Raji (cell line): ENCODE data around the gene MTR.

ENCODE experiments used
- POLR2A ChIP-seq: IDR thresholded peaks from 2 replicates; pipeline ENCODE4 v1.6.1; 2011; ENCODE audit warnings: low read depth, low read length, control low read depth; ENCODE audit not compliant: insufficient read depth

MTR gene

DNA sequence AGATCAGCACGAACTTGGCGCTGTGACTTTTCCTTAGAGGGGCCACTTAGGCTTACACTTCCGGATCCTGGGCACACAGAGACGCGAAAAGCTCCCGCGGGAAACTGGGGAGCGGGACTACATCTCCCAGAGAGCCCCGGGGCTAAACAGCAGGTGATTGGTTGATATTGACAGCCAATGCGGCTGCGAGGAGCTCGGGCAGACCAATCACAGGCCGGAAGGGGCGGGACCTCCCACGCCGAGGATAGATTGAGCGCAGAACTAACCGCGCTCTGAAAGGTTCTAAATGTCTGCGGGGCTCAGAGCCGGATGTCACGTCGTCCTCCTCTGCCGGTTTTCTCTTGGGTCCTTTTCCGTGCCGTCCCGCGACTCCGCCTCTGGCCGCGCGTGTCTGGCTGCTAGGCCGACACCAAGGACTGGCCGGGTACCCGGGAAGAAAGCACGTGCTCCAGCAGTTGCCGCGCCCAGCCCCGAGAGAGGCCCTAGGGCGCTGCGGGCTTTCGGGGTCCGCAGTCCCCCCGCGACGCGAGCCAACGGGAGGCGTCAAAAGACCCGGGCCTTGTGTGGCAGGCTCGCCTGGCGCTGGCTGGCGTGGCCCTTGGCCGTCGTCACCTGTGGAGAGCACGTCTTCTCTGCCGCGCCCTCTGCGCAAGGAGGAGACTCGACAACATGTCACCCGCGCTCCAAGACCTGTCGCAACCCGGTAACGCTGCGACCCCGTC is at the start of gene MTR:
Gene MTR, plus strand, starts transcription at position 258 of the 722 bp plus-strand sequence. Its CDS starts 412 bp downstream, at position 670.
- TF ChIP-seq POLR2A, result peak; percentile 95

DNA sequence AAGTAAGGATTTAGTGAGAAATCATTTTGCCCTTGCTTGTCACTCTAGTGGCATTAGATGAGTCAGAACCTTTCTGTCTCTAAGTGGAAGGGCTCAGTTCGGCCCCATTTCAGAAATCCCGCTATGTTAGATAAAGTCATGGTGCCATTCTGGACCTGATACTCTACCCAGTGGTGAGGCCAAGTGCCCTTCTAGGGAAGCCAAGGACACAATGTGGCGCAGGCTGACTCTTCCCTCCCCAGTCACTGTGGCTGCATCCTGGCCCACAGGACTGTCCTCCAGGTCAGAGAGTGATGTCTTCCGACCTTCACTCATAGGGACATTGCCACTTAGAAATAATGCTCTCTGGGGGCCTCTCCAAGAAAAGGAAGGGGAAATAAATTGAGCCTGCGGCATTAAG is 48.3 kb upstream of the MTR start:
- TF ChIP-seq POLR2A, result no peak

DNA sequence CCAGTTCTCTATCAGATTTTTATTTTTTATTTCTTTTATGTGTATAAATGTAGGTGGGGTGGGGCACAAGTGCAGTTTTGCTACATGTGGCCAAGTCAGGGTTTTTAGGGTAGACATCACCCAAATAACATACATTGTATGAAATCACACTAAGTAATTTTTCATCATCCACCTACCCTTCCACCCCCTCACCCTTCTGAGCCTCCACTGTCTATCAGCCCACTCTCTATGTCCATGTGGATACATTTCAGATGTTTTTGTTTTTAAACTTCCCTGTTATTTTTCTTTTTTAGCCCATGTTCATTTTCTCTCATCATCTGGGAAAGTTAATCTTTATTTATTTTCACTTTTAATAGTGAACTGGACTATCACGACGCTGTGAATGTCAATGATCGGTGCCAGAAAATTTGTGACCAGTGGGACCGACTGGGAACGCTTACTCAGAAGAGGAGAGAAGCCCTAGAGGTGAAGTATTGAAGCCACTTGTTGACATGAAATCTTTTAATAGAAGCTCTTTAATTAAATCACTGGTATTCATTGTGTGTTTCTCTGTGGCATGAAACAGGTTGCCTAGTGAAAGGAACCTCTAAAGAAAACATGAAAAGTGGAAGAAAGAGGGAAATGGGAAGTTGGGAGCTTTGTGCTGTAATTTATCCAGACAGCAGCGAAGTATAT is 47.6 kb upstream of the MTR start:
- no peak for TF ChIP-seq POLR2A

DNA sequence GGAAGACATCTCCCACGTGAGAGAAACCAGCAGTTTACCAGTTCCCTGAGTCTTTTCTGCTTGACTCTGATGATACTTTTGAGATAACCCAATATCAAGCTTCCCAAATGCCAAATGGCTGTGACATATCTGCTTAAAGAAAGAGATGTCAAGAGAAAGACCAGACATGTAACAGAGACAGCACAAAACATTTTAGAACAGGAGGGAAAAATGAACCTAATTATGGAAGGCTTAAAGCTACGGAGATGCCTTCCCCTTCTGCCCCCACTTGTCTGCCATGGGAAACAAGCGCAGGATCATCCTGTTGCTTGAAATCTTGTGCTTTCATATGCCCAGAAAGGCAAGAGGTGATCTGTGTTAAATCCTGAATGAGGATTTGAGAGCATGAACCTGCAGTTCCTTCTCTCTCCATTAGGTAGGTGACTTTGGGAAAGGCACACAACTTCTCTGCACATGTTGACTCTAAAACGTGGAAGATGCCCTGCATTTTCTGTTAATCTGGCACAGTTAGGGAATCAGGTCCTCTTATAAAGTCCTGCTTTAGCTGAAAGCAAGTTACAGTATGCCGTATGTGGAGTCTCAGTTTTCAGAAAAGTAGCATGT is 46.7 kb upstream of the MTR start:
- no peak for TF ChIP-seq POLR2A

DNA sequence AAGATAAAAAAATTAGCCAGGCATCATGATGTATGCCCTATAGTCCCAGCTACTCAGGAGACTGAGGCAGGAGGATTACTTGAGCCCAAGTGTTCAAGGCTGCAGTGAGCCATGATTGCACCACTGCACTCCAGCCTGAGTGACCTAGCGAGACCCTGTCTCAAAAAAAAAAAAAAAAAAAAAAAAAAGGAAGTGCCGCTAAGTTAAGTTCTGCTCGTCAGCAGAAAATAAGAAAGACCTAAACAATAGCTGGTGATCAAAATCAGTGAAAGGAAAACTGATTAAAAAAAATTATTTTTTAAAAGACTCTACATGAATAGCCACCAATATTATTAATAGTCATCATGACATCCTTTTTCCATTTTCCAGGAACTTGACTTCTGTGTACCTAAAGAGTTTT is 44.2 kb upstream of the MTR start:
- TF ChIP-seq POLR2A, result no peak

DNA sequence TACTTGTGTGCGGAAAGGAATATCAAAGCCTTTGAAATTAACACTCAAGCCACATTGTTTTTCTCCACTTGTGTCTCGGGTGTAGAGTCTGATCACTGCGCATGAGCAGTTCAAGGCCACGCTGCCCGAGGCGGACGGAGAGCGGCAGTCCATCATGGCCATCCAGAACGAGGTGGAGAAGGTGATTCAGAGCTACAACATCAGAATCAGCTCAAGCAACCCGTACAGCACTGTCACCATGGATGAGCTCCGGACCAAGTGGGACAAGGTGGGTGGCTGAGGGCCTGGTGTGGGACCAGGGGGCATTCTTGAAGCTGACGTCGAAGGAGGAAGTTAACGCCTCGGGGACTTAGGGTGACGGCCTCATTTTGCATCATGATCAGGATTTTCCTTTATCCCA is 43.7 kb upstream of the MTR start:
- TF ChIP-seq POLR2A, result no peak

DNA sequence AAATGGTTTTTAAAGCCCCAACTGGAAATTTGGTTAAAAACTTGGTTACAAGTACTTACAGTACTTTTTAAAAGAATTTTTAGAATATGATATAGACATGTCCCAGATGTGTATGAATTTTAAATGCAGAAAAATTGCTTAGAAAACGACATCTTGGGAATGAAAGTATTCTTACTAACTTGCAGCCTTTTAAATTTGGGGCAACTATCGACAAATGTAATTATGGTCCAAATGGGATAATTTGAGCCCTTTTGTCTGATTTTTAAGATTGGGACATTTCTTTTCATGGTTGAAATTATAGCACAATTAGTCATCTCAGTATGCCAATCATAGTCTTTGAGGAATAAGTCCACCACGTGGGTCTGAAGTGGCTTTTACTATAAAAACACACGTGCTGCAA is 43.2 kb upstream of the MTR start:
- no peak for TF ChIP-seq POLR2A

DNA sequence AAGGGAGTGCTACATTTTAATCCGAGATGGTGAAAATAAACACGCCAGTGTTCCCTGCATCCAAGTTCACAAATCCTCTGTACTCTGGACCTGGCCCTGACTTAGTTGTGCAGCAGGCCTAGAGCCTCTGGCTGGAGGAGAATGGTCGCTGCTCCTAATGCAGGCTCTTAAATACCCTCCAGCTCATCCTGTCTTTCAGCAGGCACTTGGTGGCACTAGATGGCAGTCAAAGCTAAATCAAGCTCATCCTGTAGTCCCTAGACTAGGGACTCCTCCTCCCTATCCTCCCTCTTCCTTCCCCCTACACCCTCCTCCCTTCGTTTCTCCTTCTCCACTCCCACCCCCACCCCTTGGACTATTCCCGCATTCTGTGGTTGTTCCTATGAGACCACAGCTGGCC is 41.6 kb upstream of the MTR start:
- TF ChIP-seq POLR2A, result no peak

DNA sequence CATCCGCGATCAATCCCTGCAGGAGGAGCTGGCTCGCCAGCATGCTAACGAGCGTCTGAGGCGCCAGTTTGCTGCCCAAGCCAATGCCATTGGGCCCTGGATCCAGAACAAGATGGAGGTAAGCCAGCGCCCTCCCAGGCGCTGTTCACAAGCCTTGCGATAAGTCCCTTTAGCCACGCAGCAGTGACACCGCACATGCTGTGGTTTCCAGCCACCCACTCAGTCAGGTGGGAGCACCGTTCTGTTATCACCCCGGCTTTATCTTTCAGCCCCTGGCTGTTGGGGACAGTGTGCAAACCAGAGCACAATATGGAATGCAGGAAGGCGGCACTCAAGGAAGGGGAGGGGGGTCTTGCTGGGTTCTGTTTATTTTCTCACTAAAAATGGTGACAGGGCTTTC is 41.1 kb upstream of the MTR start:
- TF ChIP-seq POLR2A, result no peak

DNA sequence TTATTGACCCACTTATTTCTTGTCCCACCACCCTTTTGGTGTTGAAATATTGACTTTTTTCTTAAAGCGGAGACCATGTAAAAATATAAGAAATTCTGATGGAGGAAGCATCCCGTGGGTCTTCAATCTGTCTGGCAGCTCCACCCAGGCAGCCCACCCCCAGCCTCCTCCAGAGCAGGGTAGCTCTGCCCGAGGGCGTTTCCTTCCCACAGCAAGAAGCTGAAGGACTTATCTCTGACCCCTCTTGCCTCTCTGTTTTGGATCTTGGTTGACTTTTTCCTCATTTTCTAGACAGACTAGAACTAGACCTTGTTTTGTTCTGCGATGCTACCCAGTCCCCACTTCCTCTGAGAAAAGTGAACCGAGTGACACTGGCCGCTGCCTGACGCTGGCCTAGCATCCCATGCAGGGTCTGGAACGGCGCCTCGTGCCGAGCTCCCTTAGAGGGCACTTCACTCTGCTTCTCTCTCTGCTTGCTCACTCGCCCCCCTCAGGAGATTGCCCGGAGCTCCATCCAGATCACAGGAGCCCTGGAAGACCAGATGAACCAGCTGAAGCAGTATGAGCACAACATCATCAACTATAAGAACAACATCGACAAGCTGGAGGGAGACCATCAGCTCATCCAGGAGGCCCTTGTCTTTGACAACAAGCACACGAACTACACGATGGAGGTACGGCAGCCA is 40.4 kb upstream of the MTR start:
- no peak for TF ChIP-seq POLR2A

DNA sequence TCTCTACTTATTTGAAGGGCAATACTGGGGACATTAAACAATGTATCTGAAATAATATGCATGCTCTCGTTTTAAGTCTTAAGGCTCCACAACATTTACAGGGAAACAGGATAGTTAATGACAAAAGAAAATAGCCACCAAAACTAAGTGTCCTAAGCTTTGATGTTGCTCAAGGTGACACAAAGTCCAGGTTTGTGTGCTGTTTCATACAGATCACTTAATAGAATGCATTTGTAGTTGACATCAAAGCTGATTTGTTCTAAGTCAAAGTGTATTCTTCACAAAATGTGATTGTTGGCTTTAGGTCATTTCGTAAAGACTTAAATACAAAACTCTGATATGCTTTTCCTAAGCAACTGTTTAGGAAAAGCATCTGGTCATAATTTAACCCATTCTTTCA is 37.5 kb upstream of the MTR start:
- TF ChIP-seq POLR2A, result no peak

DNA sequence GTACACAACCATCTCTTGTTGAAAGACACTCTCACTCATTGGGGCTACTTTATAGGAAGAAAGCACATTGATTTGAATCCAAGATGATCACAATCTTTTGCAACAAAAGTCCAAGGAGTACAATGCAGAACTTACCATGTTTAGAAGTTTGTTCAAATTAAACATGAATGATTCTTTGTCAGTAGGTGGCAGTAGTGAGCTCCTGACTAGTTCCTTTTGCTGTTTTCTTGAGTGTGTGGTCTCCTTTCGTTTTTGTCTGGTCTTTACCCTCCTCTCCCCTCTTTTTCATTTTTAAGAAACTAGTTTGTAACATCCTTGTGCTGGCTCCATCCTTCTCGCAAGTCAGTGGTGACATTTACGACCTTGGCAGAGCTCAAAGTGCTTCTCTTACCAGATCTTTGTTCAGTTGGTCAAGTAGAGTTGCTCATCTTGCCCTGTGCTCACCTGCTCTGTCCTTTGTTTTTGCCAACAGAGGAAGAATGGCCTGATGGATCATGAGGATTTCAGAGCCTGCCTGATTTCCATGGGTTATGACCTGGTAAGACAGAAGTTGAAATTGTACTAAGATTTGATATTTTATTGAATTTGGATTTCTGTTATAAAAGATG is 35.7 kb upstream of the MTR start:
- TF ChIP-seq POLR2A, result no peak

DNA sequence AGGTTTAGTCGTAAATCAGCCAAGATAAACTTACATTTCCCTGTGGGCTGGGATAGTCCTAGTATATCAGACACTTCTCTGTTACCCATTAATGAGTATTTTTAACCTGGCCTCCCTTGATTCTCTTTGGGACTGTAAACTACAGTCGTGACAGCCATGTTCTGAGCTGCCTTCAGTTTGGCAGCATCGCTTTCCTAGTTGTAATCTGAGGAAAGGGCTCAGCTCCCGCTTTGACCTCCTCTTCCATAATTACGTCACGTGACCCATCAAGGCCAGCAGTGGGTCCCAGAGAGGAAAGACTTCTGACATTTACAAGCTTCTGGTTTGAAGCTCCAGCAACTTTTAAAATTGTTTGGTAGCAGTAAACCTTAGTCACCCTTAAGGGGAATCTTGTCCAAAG is 34.6 kb upstream of the MTR start:
- TF ChIP-seq POLR2A, result no peak

DNA sequence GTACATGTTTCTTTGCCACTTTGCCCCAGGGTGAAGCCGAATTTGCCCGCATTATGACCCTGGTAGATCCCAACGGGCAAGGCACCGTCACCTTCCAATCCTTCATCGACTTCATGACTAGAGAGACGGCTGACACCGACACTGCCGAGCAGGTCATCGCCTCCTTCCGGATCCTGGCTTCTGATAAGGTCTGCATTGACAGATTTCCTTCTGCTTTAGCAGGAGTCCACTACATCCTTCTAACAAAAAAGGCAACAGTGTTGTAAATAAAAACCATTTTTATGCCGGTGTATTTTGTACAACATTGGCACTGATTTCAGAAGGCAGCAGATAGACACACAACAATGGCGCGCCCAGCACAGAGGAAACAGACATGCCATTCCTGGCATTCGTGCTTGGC is 34.1 kb upstream of the MTR start:
- TF ChIP-seq POLR2A, result no peak

DNA sequence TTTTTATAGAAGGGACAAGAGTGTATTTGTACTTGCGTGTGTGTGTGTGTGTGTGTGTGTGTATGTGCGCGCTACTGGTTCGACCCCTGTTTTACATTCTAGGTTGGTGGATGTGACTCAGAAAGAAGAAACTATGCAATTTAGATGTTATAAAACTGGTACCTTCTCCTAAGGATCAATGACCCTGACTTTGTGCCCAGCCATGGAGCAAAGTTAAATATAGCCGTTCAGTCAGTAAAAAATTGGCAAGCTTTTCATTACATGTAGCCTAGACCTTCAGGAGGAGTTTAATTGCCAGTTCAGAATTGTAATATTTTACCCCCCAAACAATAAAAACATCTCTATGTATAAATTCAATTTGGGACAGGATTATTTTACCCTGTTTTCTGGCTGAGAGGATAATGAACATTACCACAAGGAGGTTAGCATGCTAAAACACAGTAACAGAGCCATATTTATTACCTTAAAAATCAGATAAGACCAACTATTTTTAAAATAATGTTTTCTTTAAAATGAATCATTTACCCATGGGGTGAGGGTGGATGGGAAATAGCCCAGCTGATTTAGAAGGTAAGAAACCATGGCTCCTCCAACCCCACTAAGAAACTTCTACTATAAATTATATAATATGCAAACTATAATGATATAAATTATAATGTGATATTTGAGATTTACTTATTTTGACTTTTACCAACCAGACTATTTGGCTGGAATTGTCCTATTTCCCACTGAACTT is 33.5 kb upstream of the MTR start:
- TF ChIP-seq POLR2A, result no peak

DNA sequence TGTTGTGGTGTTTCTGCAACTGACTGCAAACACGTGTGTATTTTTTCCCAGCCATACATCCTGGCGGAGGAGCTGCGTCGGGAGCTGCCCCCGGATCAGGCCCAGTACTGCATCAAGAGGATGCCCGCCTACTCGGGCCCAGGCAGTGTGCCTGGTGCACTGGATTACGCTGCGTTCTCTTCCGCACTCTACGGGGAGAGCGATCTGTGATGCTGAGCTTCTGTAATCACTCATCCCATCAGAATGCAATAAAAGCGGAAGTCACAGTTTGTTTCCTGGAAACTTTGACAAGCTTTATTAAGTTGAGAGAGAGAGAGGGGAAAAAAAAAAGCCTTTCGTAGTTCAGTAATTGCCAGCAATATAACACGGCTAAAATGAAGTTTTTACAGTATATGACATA is 32.7 kb upstream of the MTR start:
- TF ChIP-seq POLR2A, result no peak
